ENCODE data around the gene PTOV1.
A peak's percentile ranks its signal among the peaks of the same experiment; 100 is the strongest.

PTOV1 gene

GRCh38 chr19:49808711-49809159 is 42.2 kb upstream of the PTOV1 start:
- peak overlapping the region; percentile 68 for H2AFZ ChIP-seq (ENCODE audit: low read length)
- peaks cover 9% of the 10 kb centered on the region for H3K4me1 ChIP-seq (ENCODE audit: low read length)
- no peaks in the 10 kb centered on the region for H4K20me1 ChIP-seq (ENCODE audit: insufficient read depth, low read length)
- no peaks in the 10 kb centered on the region for H3K36me3 ChIP-seq (replicated peaks; ENCODE audit: insufficient read depth, low read length)
- H3K27ac ChIP-seq (ENCODE audit: low read length), result peak overlapping the region; percentile 74; the same call in 1 of the 2 replicates
- TF ChIP-seq EZH2phosphoT487 (IDR thresholded peaks at IDR 0.05; ENCODE audit: low read length), result no peak
- no peak for TF ChIP-seq CTCF (IDR thresholded peaks at IDR 0.05; ENCODE audit: low read length)
- no peak for TF ChIP-seq EZH2 (optimal IDR thresholded peaks at IDR 0.05; ENCODE audit: low read depth, low read length)
- no peaks in the 10 kb centered on the region for H3K9me3 ChIP-seq (replicated peaks; ENCODE audit: insufficient read depth, low read length)
- peaks cover 11% of the 10 kb centered on the region; the same call in 1 of the 2 replicates for H3F3A ChIP-seq (ENCODE audit: insufficient read depth, low read length)
- no peaks in the 10 kb centered on the region for H3K79me2 ChIP-seq (ENCODE audit: low read length)
- peak overlapping the region; percentile 84 for H3K4me3 ChIP-seq (ENCODE audit: low read length)
- H3K9ac ChIP-seq (ENCODE audit: low read length), result peak overlapping the region; percentile 71
- no peaks in the 10 kb centered on the region for H3K9me2 ChIP-seq (replicated peaks; ENCODE audit: insufficient read depth, low read length)
- H3K27me3 ChIP-seq (replicated peaks; ENCODE audit: insufficient read depth, low read length), result no peaks in the 10 kb centered on the region
- peak; percentile 89 for DNase-seq
- H3K4me2 ChIP-seq (ENCODE audit: low read depth, low read length), result peak overlapping the region; percentile 92

- H3K4me2 ChIP-seq (ENCODE audit: low read depth, low read length), result peak overlapping the region; percentile 92
- H3K4me1 ChIP-seq (ENCODE audit: low read length), result peaks cover 14% of the 10 kb centered on the region
- H3K9ac ChIP-seq (ENCODE audit: low read length), result peak overlapping the region; percentile 71
- TF ChIP-seq EZH2 (optimal IDR thresholded peaks at IDR 0.05; ENCODE audit: low read depth, low read length) (no peak), EZH2phosphoT487 (IDR thresholded peaks at IDR 0.05; ENCODE audit: low read length) (no peak), CTCF (IDR thresholded peaks at IDR 0.05; ENCODE audit: low read length) (peak; percentile 39)
- no peaks in the 10 kb centered on the region for H3K9me2 ChIP-seq (replicated peaks; ENCODE audit: insufficient read depth, low read length)
- peak overlapping the region; percentile 74 for H3K27ac ChIP-seq (ENCODE audit: low read length)
- no peaks in the 10 kb centered on the region for H4K20me1 ChIP-seq (ENCODE audit: insufficient read depth, low read length)
- H3K36me3 ChIP-seq (replicated peaks; ENCODE audit: insufficient read depth, low read length), result no peaks in the 10 kb centered on the region
- peak; percentile 54 for DNase-seq
- no peaks in the 10 kb centered on the region for H3K9me3 ChIP-seq (replicated peaks; ENCODE audit: insufficient read depth, low read length)
- peaks cover 11% of the 10 kb centered on the region; the same call in 1 of the 2 replicates for H3F3A ChIP-seq (ENCODE audit: insufficient read depth, low read length)
- peak overlapping the region; percentile 84 for H3K4me3 ChIP-seq (ENCODE audit: low read length)
- peak overlapping the region; percentile 68 for H2AFZ ChIP-seq (ENCODE audit: low read length)
- H3K27me3 ChIP-seq (replicated peaks; ENCODE audit: insufficient read depth, low read length), result no peaks in the 10 kb centered on the region
- no peaks in the 10 kb centered on the region for H3K79me2 ChIP-seq (ENCODE audit: low read length)
These were observed 41.6 kb upstream of the PTOV1 start for GRCh38 chr19:49809160-49809940.

- peak overlapping the region; percentile 84 for H3K4me3 ChIP-seq (ENCODE audit: low read length)
- TF ChIP-seq CTCF (IDR thresholded peaks at IDR 0.05; ENCODE audit: low read length) (no peak), EZH2phosphoT487 (IDR thresholded peaks at IDR 0.05; ENCODE audit: low read length) (no peak), EZH2 (optimal IDR thresholded peaks at IDR 0.05; ENCODE audit: low read depth, low read length) (no peak)
- H2AFZ ChIP-seq (ENCODE audit: low read length), result peak overlapping the region; percentile 68
- H3K27me3 ChIP-seq (replicated peaks; ENCODE audit: insufficient read depth, low read length), result no peaks in the 10 kb centered on the region
- peaks cover 11% of the 10 kb centered on the region; the same call in 1 of the 2 replicates for H3F3A ChIP-seq (ENCODE audit: insufficient read depth, low read length)
- no peaks in the 10 kb centered on the region for H3K36me3 ChIP-seq (replicated peaks; ENCODE audit: insufficient read depth, low read length)
- no peaks in the 10 kb centered on the region for H3K9me2 ChIP-seq (replicated peaks; ENCODE audit: insufficient read depth, low read length)
- H3K79me2 ChIP-seq (ENCODE audit: low read length), result no peaks in the 10 kb centered on the region
- peaks cover 14% of the 10 kb centered on the region for H3K4me1 ChIP-seq (ENCODE audit: low read length)
- peak overlapping the region; percentile 71; the same call in 1 of the 2 replicates for H3K9ac ChIP-seq (ENCODE audit: low read length)
- peak overlapping the region; percentile 74; the same call in 1 of the 2 replicates for H3K27ac ChIP-seq (ENCODE audit: low read length)
- no peaks in the 10 kb centered on the region for H4K20me1 ChIP-seq (ENCODE audit: insufficient read depth, low read length)
- H3K9me3 ChIP-seq (replicated peaks; ENCODE audit: insufficient read depth, low read length), result no peaks in the 10 kb centered on the region
- DNase-seq, result no peak
- H3K4me2 ChIP-seq (ENCODE audit: low read depth, low read length), result peak overlapping the region; percentile 92
These were observed 41.0 kb upstream of the PTOV1 start for GRCh38 chr19:49809941-49810389.

Data from MM.1S (cell line).